Stimulated activated CD8-positive, alpha-beta memory T cell treated with anti-CD3 and anti-CD28 coated beads, Interleukin-4, amount 100 ng/mL, for 24 hours (primary cell): ENCODE measurements around the gene CRACDL.

ENCODE experiments used
- DNase-seq: peaks from one replicate; pipeline ENCODE4 v3.0.0-alpha.2; 2020; ENCODE audit warnings: low read depth

The CRACDL gene

DNA sequence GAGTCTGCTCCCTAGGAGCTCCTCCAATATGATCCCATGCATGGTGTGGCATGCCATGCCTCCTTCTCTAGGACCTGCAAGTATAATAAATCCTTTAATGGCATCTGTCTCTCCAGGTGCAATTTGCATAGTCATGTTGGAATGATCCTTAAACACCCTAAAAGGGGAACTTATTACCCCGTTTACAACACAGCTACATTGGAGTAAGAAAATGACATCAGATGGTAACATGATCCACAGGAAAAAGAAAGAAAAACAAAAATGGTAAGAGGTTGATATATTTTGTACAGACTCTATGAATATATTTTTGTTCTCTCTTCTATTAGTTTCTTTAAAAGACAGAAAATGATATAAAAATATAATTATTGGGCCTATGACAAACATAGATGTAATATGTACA, 79.0 kb downstream of the CRACDL start:
- no peak for DNase-seq

- DNase-seq, result no peak
Observed at GRCh38 chr2:98854682-98855081, 81.3 kb downstream of the CRACDL start.

DNA sequence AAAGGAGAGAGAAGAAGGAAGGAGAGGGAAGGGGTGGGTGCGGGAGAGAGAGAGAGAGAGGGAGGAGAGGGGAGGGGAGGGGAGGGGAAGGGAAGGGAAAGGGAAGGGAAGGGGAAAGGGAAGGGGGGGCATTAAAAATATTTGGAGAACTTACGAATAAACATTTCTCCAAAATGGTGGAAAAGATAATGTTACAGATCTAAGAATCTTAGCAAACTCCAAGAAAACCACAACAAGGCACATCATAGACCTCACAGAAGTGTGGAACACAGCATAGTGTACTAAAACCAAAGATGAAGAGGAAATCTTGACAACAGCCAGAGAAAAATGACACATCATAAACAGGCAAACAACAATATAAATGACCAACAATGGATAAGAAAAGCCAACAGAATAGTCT, 83.1 kb downstream of the CRACDL start:
- no peak for DNase-seq

GRCh38 chr2:98850074-98850473, 86.0 kb downstream of the CRACDL start:
- DNase-seq, result no peak

DNA sequence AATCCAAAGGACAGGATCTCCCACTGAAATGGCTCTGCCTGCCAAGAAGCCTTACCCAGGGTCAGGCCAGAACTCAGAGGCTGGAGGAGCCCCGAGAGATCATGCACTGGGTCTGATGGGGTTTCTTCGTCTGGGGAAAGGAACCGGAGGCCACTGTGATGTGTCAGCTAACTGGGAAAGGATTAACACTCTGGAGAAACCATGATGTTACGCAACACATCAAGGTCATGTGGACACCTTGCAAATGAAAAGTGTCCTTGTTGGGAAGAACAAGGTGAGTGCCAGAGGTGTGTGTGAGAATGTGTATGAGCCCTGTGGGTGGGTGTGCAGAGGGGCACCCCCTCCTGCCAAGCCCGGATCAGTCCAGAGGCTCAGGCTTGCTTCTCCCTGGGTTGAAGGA, 86.9 kb downstream of the CRACDL start:
- DNase-seq, result no peak

DNA sequence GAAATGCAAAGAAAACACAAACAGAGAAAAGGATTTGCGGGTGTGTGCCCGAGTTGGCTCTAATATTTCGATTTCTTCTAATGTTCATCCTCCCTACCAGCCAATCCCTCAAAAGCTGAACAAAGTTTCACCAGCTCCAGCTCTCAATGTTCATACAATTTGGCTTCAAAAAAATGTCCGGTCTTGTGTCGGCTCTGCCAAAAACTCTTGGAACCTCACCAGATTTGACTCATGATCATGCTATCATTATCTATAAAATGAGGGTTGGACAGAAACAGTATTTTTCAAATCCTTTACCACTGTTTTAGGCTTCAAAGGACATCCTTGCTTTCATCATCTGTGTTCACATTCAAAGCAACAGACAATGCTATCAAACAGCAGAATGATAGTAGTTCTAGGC, 88.2 kb downstream of the CRACDL start:
- DNase-seq, result no peak

- no peak for DNase-seq
Observed at GRCh38 chr2:98846041-98846440, 90.0 kb downstream of the CRACDL start.

DNA sequence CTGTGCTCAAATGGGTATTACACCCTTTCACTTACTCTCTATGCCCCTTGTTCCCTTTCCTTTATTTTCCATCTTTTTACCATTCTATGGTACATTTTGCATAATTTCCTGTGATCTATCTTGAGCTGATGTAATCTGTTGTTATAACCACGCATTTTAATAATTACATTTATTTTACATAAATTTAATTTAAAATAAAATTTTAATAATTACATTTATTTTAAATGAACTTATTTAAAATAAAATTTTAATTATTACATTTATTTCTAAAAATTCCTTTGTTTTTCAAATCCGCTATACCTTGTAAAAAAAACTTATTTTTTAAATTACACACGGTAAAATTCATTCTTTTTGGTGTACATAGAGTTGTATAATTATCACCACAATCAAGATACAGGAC, 93.9 kb downstream of the CRACDL start:
- DNase-seq, result no peak

- DNase-seq, result no peak
Observed at GRCh38 chr2:98839292-98839691, 96.7 kb downstream of the CRACDL start.

DNA sequence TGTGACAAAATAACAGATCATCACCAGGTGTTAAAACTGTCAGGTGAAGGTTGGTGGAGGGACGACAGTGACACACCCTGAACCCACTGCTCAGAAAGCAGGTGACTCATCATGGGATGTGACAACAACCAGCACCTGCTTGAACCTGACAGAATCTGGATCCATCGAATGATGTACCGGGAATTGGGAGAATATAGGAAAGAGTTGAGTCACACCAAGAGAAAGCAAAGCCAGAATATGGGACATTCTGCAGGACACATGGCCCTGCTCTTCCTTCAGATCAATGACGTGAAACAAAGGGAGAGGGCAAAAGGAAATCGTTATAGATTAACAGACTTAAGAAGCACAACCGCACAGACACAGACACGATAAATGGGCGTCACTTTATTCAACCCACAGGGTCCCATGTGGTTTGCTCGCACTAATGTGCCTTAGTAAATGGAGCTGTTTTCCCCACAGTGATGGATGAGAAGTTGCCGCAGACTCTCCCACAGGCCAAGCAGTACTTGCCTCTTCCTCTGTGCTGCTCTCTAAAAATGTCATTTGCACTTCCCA, 100.1 kb downstream of the CRACDL start:
- no peak for DNase-seq

DNA sequence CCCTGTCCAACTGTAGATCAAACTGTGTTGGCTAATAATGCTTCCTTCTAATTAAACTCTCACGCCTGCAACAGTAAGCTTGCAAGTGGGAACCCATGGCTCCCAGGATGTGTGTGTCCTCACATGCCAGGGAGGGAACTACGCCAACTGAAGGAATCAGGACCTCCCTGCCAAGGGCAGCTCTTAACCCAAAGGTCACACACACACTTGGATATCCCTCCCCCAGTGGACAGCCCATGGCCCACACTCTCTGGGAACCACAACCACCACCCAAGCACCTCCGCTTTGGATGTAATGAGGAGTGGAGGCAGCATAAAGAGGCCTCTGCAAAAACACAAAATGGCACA, 102.1 kb downstream of the CRACDL start:
- DNase-seq, result no peak

DNA sequence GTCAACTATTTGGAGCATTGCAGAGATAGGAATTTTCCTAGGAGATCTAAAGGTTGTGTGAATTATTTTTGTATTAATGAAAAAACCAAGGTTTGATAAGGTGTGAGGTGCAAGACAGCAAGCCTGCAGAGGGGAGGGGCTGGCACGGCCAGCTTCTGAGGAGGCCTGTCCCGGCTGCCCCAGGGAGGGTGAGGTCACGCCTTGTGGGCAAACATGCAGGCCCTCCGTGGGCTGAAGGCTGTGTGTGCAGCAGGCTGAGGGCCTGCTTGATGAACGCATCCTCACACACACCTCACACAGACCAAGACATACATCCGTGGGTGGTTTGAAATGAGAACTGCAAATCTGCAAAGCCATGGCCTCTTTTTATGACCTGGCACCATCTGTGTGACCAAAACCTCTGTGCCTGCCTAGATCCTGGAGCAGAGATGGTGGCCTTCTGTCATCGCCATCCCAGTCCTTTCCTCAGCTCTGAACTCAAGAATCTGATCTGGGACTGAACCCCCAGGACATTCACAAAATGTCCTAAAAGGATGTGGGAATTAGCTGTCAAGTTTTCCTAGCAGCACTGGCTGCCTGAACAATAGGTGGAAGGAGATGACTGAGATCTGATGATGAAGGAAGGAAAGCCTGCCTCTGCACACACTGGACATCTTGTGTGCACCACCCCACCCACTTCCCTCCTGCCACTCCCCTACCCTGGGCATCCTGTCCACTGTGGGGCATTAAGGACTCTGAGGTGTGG, 102.7 kb downstream of the CRACDL start:
- peak; percentile 8 for DNase-seq

DNA sequence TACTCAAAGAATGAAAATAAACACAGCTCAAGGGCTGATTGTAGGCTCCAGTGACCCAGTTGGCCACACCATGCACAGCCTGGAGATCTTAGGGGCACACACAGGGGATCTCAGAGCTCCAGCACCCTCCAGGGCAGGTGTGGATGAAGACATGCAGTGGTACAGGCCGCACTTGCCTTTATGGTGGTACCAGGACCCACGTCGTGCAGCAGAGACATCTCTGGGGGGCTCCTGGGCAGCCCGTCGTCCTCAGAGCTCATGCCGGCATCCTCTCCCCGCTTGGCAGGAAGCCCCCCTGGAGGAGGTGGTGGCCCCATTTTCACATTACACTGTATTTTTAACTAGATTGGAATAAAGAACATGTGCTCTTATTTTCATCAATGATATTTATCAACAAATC, 103.9 kb downstream of the CRACDL start:
- DNase-seq, result no peak

DNA sequence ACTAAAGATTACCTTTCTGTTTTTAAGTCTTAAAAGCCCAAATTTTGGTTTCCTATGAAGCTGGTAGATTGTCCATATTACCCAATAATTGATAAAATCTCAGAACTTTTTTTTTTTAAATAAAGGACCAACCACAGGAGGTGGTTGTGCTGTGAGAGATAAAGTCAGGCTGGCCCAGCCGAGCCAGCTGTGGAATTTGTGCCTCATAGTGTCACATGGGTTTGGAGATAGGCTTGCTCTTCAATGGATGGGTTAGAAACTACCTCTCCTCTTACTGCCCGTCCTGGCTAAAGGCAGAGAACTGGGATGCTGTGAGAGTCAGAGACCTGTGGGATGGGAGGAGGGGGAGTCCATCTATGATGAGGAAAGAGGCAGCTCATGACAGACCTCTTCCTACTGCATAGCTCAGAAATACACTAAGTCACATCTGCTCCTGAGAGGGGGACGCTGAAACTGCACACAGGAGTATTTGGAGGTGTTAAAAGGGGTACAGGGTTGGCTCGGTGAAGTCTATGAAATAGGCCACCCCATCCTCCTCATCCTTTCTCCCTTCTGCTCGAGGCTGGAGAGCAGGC, 105.4 kb downstream of the CRACDL start:
- DNase-seq, result no peak

DNA sequence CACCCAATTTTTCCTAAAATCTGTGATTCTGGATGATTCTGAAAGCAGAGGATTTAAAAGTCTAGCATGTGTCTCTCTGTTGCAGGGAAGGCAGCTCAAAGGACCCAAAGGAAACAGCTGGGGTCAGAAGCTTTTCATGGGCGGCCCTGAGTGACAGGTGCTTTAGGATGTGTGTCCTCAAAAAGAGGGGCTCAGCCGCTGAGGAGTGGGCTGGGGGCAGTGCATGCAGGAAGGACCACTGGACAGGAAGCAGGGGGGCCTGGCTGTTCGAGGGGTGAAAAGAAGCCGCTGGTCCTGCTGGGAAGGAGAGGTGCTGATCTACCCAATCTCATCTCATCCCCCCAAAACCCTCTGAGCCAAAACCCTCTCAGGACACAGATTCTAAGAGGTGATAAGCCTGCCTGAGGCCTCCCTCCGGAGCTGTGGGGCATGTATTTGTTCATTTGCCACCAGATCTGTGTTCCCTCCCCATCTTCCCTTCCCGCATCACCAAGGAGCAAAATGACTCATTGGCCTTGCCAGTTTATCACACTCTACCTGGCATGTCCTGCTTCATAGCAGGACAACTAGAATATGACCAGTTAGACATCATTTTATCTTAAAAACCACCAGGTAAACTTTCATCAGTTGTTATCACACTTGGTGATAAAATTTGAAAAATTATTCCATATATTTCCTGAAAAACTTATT, 106.3 kb downstream of the CRACDL start:
- no peak for DNase-seq

DNA sequence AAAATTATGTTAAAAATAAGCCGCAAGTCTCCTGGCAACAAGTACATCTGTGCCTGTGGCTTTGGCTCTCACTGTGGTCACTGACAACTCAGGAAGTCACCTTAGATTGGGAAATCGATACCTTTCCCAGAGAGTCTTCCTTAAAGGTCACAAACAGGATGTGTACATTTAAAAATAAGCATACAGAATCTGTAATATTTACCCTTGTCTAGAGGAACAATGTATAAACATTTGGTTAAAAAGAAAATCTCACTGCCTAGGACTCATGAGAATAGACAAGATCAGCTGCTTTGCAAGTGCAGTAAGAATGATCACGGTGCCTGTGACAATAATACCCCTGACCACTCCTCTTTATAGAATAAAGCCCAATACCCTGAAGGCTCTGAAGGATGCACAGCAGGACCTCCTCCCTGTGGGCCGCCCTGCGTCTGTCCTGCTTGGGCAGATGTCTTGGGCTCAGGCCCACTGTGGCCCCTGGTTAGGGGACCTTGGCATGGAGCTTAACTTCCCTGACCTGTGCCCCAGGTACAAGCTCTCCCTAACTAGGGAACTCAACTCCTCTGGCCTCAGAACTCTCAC, 107.1 kb downstream of the CRACDL start:
- no peak for DNase-seq

DNA sequence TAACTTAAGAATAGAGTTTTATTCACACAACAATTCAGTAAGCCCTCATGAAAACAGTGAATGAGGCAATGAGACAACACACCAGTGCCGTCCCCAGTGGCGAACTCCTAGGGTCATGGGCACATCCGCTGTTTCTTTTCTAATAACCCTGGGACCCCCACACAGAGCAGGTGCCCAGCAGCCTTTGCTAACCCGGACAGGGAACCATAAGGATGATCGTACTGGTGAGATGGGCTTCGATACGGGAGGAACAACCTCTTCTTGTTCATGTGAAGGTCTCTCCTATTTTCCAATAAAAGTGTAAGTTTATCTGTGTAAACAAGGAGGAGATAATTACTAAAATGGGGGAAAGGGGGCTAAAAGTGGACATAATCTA, 107.7 kb downstream of the CRACDL start:
- no peak for DNase-seq

DNA sequence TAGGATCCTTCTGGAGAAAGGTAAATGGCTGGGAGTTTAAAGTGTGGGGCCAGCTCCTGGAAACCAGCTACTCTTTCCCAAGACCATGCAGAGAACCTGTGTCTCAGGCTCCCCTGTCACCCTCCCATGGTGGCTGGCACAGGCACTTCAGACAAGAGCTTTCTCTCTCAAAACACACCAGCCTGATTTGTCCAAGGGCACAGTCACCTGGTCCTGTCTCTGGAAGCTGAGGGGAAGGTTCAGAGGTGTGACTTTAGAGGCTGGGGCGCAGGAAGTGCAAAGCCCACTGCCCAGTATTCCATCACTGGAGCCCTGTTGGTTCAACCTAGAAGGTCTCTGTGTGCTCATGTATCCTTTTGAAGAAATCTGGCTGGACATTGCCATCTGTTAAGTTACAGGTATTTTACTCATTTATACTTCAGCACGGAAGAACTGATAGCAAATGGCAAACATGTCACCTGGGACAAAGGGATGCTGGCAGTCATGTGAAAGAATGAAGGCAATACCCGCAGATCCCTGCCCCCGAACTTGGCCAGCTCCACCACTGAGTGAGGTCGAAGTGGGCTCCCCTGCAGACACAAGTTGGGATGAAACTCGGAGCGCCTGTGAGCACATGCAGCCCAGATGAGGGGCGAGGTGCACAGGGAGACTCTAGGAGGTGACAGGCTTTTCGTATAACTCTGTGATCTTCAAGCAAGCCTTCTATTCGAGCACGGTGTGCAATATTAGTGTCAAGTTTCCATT, 108.2 kb downstream of the CRACDL start:
- DNase-seq, result no peak

DNA sequence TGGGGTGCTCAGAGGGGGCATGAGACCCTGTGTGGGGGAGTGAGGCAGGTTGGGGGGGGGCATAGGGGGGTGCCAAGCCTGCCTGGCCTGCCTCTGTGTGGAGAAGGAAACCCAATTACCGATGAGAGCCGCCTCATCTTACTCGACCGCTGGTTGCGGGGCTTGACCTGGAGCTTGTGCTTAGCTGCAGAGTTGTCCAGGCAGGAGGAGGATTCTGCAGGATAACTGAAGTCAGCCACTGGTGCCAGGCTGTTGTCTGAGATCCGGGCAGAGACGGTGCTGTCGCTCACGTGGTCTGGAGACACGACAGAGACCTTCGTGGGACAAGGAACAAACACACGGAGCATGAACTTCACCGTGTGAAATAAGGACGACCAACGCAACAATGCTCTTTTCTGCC, 109.2 kb downstream of the CRACDL start:
- no peak for DNase-seq

DNA sequence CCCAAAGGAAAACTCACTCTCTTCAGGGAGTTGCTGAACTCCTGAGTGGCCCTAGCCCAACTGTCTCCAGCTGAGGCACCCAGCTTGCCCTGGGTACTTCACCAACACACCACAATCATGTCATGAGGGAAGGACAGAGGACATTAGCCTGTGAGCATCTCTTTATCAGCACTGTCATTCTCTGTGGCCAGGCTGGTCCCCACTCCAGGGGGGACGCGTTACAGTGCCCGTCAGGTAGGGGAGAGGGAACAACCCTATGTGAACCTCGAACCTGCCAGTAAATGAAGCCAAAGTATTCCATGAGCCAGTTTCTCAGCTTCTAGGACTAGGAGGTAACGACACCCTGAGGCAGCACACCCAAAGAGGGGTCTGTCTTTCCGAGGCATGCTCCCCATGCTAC, 110.2 kb downstream of the CRACDL start:
- DNase-seq, result no peak

- DNase-seq, result no peak
Observed at GRCh38 chr2:98825404-98825803, 110.6 kb downstream of the CRACDL start.

DNA sequence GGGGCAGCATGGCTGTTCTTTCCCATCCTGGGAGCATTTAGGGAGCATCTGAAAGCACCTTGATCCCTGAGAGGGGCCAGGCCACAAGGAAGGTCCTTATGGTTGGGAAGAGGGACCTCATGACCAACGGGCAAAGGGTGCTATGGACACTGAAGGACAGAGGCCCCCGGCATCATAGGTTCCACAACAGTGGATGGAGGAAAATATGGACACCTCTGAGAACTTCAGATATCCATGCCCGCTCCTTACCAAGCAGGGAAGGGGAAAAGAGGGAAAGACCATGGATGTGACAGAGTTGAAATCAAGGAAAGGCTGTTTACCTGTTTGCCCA, 111.0 kb downstream of the CRACDL start:
- no peak for DNase-seq
